ENCODE results near the gene LYL1.

LYL1 gene

GRCh38 chr19:13137290-13137794 lies 34.7 kb upstream of the LYL1 start:
- H3K36me3 ChIP-seq (ENCODE audit: control insufficient read depth, insufficient read depth, low read length), result peaks cover 31% of the 10 kb centered on the region
- no peak for DNase-seq (ENCODE audit: extremely low read depth, insufficient read length)
- no peak for TF ChIP-seq CTCF (IDR thresholded peaks at IDR 0.05; ENCODE audit: insufficient read depth, low read length, poor library complexity, severe bottlenecking)
- H3K4me3 ChIP-seq (replicated peaks; ENCODE audit: low read depth, low read length), result no peak overlapping the region
- no peaks in the 10 kb centered on the region for H3K27me3 ChIP-seq (replicated peaks; ENCODE audit: control insufficient read depth, insufficient read depth, low read length)

GRCh38 chr19:13135068-13136062 lies 32.7 kb upstream of the LYL1 start:
- H3K27me3 ChIP-seq (replicated peaks; ENCODE audit: control insufficient read depth, insufficient read depth, low read length), result no peaks in the 10 kb centered on the region
- no peak for TF ChIP-seq CTCF (IDR thresholded peaks at IDR 0.05; ENCODE audit: insufficient read depth, low read length, poor library complexity, severe bottlenecking)
- no peak overlapping the region for H3K4me3 ChIP-seq (replicated peaks; ENCODE audit: low read depth, low read length)
- H3K36me3 ChIP-seq (ENCODE audit: control insufficient read depth, insufficient read depth, low read length), result peaks cover 32% of the 10 kb centered on the region
- no peak for DNase-seq (ENCODE audit: extremely low read depth, insufficient read length)

DNA sequence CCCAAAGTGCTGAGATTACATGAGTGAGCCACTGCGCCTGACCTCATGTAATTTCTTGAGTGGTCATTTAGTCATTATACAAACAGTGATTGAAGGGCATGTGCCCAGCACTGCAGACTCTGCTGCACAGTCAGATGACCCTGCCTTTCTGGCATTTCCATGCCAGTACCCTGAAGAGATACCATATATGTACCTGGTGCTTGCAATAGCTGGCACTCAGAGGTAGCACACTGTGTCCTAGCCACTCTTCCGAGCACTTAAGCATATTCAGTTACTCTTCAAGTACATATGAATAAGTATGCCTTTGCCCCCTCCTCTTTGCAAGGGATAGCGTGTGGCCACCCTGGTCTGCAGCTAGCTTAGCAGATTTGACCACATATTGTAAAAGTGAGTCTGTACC lies 32.0 kb upstream of the LYL1 start:
- no peaks in the 10 kb centered on the region for H3K27me3 ChIP-seq (replicated peaks; ENCODE audit: control insufficient read depth, insufficient read depth, low read length)
- H3K36me3 ChIP-seq (ENCODE audit: control insufficient read depth, insufficient read depth, low read length), result peaks cover 32% of the 10 kb centered on the region
- H3K4me3 ChIP-seq (replicated peaks; ENCODE audit: low read depth, low read length), result no peak overlapping the region
- DNase-seq (ENCODE audit: extremely low read depth, insufficient read length), result no peak
- TF ChIP-seq CTCF (IDR thresholded peaks at IDR 0.05; ENCODE audit: insufficient read depth, low read length, poor library complexity, severe bottlenecking), result no peak

DNA sequence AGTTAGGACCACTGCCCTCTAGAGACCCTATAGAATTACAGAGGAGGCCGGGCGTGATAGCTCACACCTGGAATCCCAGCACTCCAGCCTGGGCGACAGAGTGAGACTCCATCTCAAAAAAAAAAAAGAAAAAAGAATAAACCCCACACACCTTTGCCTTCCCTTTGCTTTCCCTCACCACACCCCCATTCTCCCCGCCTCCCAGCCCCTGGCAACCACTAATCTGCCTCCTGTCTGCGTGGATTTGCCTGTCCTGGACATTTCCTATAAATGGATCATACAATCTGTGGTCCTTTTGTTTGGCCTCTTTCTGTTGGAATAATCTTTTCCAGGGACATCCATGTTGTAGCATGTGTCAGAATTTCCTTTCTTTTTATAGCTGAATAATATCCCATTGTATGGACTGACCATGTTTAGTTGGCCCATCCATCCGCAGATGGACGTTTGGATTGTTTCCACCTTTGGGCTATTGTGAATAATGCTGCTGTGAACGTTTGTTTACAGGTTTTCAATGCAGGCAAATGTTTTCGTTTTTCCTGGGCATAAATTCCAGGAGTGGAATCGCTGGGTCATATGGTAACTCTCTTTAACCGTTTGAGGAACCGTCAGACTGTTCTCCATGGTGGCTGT lies 30.7 kb upstream of the LYL1 start:
- DNase-seq (ENCODE audit: extremely low read depth, insufficient read length), result no peak
- Histone ChIP-seq H3K4me3 (replicated peaks; ENCODE audit: low read depth, low read length) (no peak overlapping the region), H3K36me3 (ENCODE audit: control insufficient read depth, insufficient read depth, low read length) (peaks cover 33% of the 10 kb centered on the region), H3K27me3 (replicated peaks; ENCODE audit: control insufficient read depth, insufficient read depth, low read length) (no peaks in the 10 kb centered on the region)
- TF ChIP-seq CTCF (IDR thresholded peaks at IDR 0.05; ENCODE audit: insufficient read depth, low read length, poor library complexity, severe bottlenecking), result no peak

DNA sequence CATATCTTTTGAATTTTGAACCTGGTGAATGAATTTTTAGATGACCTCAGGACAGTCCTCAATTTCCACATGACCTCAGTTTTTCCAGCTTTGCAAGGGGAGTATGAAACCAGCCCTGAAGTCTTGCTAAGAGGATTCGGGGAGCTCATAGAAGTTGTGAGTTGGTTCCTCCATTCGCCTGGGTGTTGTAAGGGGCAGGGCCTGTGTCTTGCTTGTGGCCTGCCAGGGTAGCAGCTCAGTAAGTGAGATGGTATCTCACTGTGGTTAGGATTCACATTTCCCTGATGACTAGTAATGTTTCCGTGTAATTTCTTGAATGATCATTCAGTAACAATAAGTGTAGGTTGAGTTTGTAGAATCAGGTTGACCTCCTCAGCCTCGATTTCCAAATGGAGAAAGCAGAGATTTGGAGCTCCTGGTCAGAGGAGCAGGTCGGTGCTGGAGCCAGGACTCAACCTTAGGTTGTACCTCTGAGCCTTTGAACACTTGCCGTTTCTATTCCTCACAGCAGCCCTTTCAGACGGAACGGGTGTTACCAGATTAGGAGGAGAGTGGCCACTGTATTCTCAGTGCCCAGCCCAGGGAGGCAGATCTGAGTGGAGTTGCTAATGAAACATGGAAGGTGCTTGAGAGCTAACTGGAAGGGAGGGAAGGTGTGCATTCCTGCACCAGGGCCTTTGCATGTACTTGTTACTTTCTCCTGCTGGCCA lies 30.0 kb upstream of the LYL1 start:
- H3K36me3 ChIP-seq (ENCODE audit: control insufficient read depth, insufficient read depth, low read length), result peaks cover 30% of the 10 kb centered on the region
- no peak for DNase-seq (ENCODE audit: extremely low read depth, insufficient read length)

More for the DNA sequence above, 30.0 kb upstream of the LYL1 start:
- Histone ChIP-seq H3K27me3 (replicated peaks; ENCODE audit: control insufficient read depth, insufficient read depth, low read length) (no peaks in the 10 kb centered on the region), H3K4me3 (replicated peaks; ENCODE audit: low read depth, low read length) (no peak overlapping the region)
- TF ChIP-seq CTCF (IDR thresholded peaks at IDR 0.05; ENCODE audit: insufficient read depth, low read length, poor library complexity, severe bottlenecking), result no peak

Measured in GM06990 (cell line).